ENCODE measurements around the gene FAM227B.

DNA sequence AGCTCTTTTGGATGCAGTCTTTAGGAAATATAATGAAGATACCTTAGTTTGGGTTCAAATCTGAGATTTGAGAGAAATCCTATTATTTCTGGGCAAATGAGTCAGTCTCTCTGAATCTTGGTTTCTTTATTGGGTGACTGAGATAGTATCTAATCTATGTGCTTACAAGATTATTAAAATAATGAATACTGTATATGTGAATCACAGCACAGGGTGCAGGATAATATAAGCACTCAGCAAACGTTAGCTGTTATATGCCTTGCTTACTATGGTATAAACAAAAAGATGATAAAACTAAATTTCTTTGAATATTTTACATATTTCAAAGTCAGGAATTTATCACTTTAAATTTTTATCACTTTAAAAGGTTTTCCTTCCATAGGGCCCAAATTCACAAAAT is 168.0 kb downstream of the FAM227B start:
- TF ChIP-seq GATA3 (IDR thresholded peaks at IDR 0.05; ENCODE audit: low read depth, low read length) (no peak), GATA2 (IDR thresholded peaks at IDR 0.05; ENCODE audit: low read depth, low read length) (no peak)

Data from SH-SY5Y (cell line).